K562 (cell line): Measurements from ENCODE around the gene TRAF3IP1. TPM values are rescaled to one million over a fixed set of nuclear protein-coding genes. Genes with fewer than 3 reads are reported as not detected.

ENCODE experiments used
- ATAC-seq: fragments of 200-7000 bp; cut with Tn5 transposase; 3 replicates; pipeline ENCODE4 v1.9.1; 2020; ENCODE audit warnings: moderate library complexity
- BruUV-seq: library from RNA; stranded (reverse); fragments of 400-500 nt; replicated peaks from 2 replicates; lab custom pipeline; 2021; lab: Mats Ljungman, UMichigan
- CTCF ChIA-PET: fragments of 300-600 bp; formaldehyde crosslinking; extraction: SDS; loops from one replicate; lab custom pipeline; 2021; ENCODE audit warnings: low intra/inter-chr PET ratio; lab: Yijun Ruan, JAX
- POLR2A ChIA-PET: fragments of 300-600, 350-650 bp; sonication (Branson Sonifier 250); formaldehyde crosslinking; extraction: SDS; loops from one replicate; lab custom pipeline; 2021; ENCODE audit warnings: antibody characterized with exemption, inconsistent platforms; lab: Yijun Ruan, JAX
- DNase-seq, 4 experiments: peaks; one replicate each; pipeline versions ENCODE4 v3.0.0 to v3.0.0-alpha.2; 2011 to 2018; ENCODE audit warnings: low spot score in 3 of 4, mixed read lengths in 3 of 4; ENCODE audit errors: extremely low read depth in 1 of 4
- FAIRE-seq: peaks from 2 replicates; lab custom pipeline; 2011; peaks lifted over from hg19 to GRCh38; lab: Jason Lieb, UNC
- H2AFZ ChIP-seq: 2 replicates; pipeline ENCODE4 v1.6.0; 2011; ENCODE audit warnings: low read depth, low read length, control low read depth, inconsistent platforms
- H3K27ac ChIP-seq: fragments of 200-600 bp; 3 replicates; pipeline ENCODE4 v1.8.0; 2011; ENCODE audit warnings: low read depth, mild to moderate bottlenecking, control low read depth, inconsistent platforms, low read length, moderate library complexity, mixed read lengths; ENCODE audit errors: extremely low read depth
- H3K27me3 ChIP-seq, 2 experiments: fragments of 300-600 bp in 1 of 2; 2 replicates in 1 of 2; 3 replicates in 1 of 2; pipeline versions ENCODE4 v1.6.0 to v1.8.0; 2011; ENCODE audit warnings: inconsistent platforms in 2 of 2, low read length in 2 of 2, mild to moderate bottlenecking in 1 of 2, mixed read lengths in 1 of 2, moderate library complexity in 1 of 2; ENCODE audit not compliant: control insufficient read depth in 2 of 2, insufficient read depth in 2 of 2
- H3K36me3 ChIP-seq: fragments of 300-600 bp; 3 replicates; pipeline ENCODE4 v1.8.0; 2011; ENCODE audit warnings: mild to moderate bottlenecking, low read length, inconsistent platforms; ENCODE audit not compliant: control insufficient read depth, insufficient read depth
- H3K4me1 ChIP-seq, 2 experiments: fragments of 200-600 bp in 1 of 2; replicated peaks in 1 of 2; 2 replicates in 1 of 2; 3 replicates in 1 of 2; pipeline versions ENCODE4 v1.5.1 to v1.8.0; 2011; ENCODE audit warnings: inconsistent platforms in 2 of 2, low read length in 2 of 2, mild to moderate bottlenecking in 1 of 2, mixed read lengths in 1 of 2, moderate library complexity in 1 of 2; ENCODE audit not compliant: control insufficient read depth in 2 of 2, insufficient read depth in 2 of 2
- H3K4me2 ChIP-seq: 2 replicates; pipeline ENCODE4 v1.6.1; 2011; ENCODE audit warnings: low read length, control low read depth, inconsistent platforms, mixed read lengths; ENCODE audit not compliant: insufficient read depth
- H3K4me3 ChIP-seq: fragments of 200-600 bp; sonication (generic), shearing (Covaris generic); 2 replicates; pipeline ENCODE4 v1.5.1; 2016; ENCODE audit warnings: control low read depth, inconsistent platforms
- H3K79me2 ChIP-seq: fragments of 200-600 bp; 3 replicates; pipeline ENCODE4 v1.8.0; 2011; ENCODE audit warnings: low read length, inconsistent platforms; ENCODE audit not compliant: control insufficient read depth, insufficient read depth
- H3K9ac ChIP-seq, 2 experiments: 2 replicates each; pipeline versions ENCODE4 v1.6.0 to v1.6.1; 2011; ENCODE audit warnings: low read depth in 2 of 2, low read length in 2 of 2, control low read depth in 1 of 2, inconsistent platforms in 1 of 2, mild to moderate bottlenecking in 1 of 2, mixed read lengths in 1 of 2; ENCODE audit not compliant: insufficient read depth in 1 of 2
- H3K9me1 ChIP-seq: one replicate; pipeline ENCODE4 v1.6.0; 2011; ENCODE audit warnings: inconsistent platforms, mild to moderate bottlenecking, low read length, moderate library complexity; ENCODE audit not compliant: control insufficient read depth, insufficient read depth
- H3K9me3 ChIP-seq: replicated peaks from 2 replicates; pipeline ENCODE4 v1.5.1; 2011; ENCODE audit warnings: low read depth, low read length, inconsistent platforms; ENCODE audit not compliant: control insufficient read depth, insufficient read depth
- H4K20me1 ChIP-seq: replicated peaks from 2 replicates; pipeline ENCODE4 v1.6.1; 2011; ENCODE audit warnings: low read length, inconsistent platforms, mixed read lengths; ENCODE audit not compliant: control insufficient read depth, insufficient read depth
- CGGBP1 ChIP-seq: fragments of 250-450 bp; sonication (Bioruptor Pico); IDR thresholded peaks from 2 replicates; pipeline ENCODE4 v1.9.0; 2021; ENCODE audit warnings: mild to moderate bottlenecking
- CXXC5 ChIP-seq: fragments of 250-450 bp; sonication (Bioruptor Pico); IDR thresholded peaks from 2 replicates; pipeline ENCODE4 v1.8.0; 2022; ENCODE audit warnings: inconsistent platforms, mild to moderate bottlenecking, moderate library complexity
- E2F3 ChIP-seq: fragments of 250-450 bp; sonication (Bioruptor Pico); IDR thresholded peaks from 2 replicates; pipeline ENCODE4 v1.4.0; 2020; ENCODE audit warnings: mild to moderate bottlenecking
- ETV5 ChIP-seq: sonication (generic); formaldehyde crosslinking; IDR thresholded peaks from 2 replicates; pipeline ENCODE4 v1.4.0; 2020; ENCODE audit warnings: low read depth, mild to moderate bottlenecking, missing genetic modification reagents
- FOXA1 ChIP-seq: fragments of 450-650 bp; IDR thresholded peaks from 2 replicates; pipeline ENCODE4 v1.6.1; 2016; ENCODE audit warnings: mild to moderate bottlenecking, borderline replicate concordance
- GTF2E2 ChIP-seq: fragments of 200-800 bp; sonication (Bioruptor generic); IDR thresholded peaks from 2 replicates; pipeline ENCODE4 v1.6.1; 2016; ENCODE audit warnings: missing genetic modification characterization, missing compliant biosample characterization
- KDM2B ChIP-seq: fragments of 250-450 bp; sonication (Bioruptor Pico); IDR thresholded peaks from 2 replicates; pipeline ENCODE4 v1.8.0; 2021; ENCODE audit warnings: mild to moderate bottlenecking, moderate library complexity
- KLF6 ChIP-seq: fragments of 250-450 bp; sonication (Bioruptor Pico); IDR thresholded peaks from 2 replicates; pipeline ENCODE4 v1.4.0; 2020; ENCODE audit warnings: mild to moderate bottlenecking, moderate library complexity, borderline replicate concordance
- MCM5 ChIP-seq: fragments of 450-650 bp; IDR thresholded peaks from 2 replicates; pipeline ENCODE4 v1.6.1; 2016; ENCODE audit warnings: low read depth
- MECOM ChIP-seq: fragments of 250-450 bp; sonication (Bioruptor Pico); IDR thresholded peaks from 2 replicates; pipeline ENCODE4 v1.8.0; 2022; ENCODE audit warnings: inconsistent platforms
- NR4A1 ChIP-seq, 2 experiments: fragments of 250-450 bp in 1 of 2; fragments of 450-650 bp in 1 of 2; sonication (Bioruptor Pico) in 1 of 2; IDR thresholded peaks; 2 replicates each; pipeline versions ENCODE4 v1.4.0 to v1.6.1; 2016 to 2020; ENCODE audit warnings: mild to moderate bottlenecking in 2 of 2, missing compliant biosample characterization in 1 of 2, missing genetic modification characterization in 1 of 2, moderate library complexity in 1 of 2
- RBM39 ChIP-seq: fragments of 200-400 bp; formaldehyde crosslinking; optimal IDR thresholded peaks from 2 replicates; pipeline ENCODE3; 2018; ENCODE audit warnings: low read depth, low read length
- ZBTB11 ChIP-seq, 3 experiments: fragments of 200-800 bp in 1 of 3; fragments of 250-450 bp in 1 of 3; fragments of 450-650 bp in 1 of 3; sonication (Bioruptor Pico) in 1 of 3; sonication (Bioruptor generic) in 1 of 3; formaldehyde crosslinking in 1 of 3; IDR thresholded peaks; 2 replicates each; pipeline versions ENCODE4 v1.6.1 to v1.8.0; 2016 to 2022; ENCODE audit warnings: mild to moderate bottlenecking in 2 of 3, missing genetic modification characterization in 2 of 3, missing compliant biosample characterization in 1 of 3, moderate library complexity in 1 of 3
- ZNF76 ChIP-seq: fragments of 250-450 bp; sonication (Bioruptor Pico); IDR thresholded peaks from 2 replicates; pipeline ENCODE4 v1.4.0; 2020; ENCODE audit warnings: mild to moderate bottlenecking, moderate library complexity, borderline replicate concordance
- WGBS: fragments of 100-300 bp; shearing (Covaris generic); methylation state at CpG from one replicate; pipeline ENCODE4 v1.1.6; 2016; ENCODE audit warnings: low coverage, mixed read lengths; ENCODE audit not compliant: insufficient coverage; ENCODE audit errors: missing lambda C conversion rate; 5-methylcytosine and 5-hydroxymethylcytosine counted together
- in situ Hi-C: fragments of 300-500 bp; cut with MboI; formaldehyde crosslinking; loops from 4 replicates; pipeline ENCODE4 v1.15.0; 2018; ENCODE audit warnings: inconsistent platforms, mixed read lengths
- intact Hi-C: fragments of 100-400 bp; cut with micrococcal nuclease; formaldehyde crosslinking; loops from 2 replicates; pipeline ENCODE4 v1.14.2; 2022
- polyA plus RNA-seq, 8 experiments: library from polyadenylated mRNA; depleted of rRNA in 4 of 8; stranded (reverse) in 5 of 8; unstranded in 3 of 8; fragments of >200 nt; fragmentation: Nextera tagmentation in 2 of 8; fragmentation: Illumina TruSeq in 1 of 8; extraction: Ambion mirVana in 2 of 8; extraction: Trizol in 1 of 8; gene quantifications; 2 replicates each; pipeline versions ENCODE4 v1.2.1 to v1.2.3, GENCODE V29; 2011 to 2014; ENCODE audit warnings: inconsistent platforms in 1 of 8, missing spikeins in 1 of 8
- total RNA-seq, 7 experiments: library from RNA; depleted of rRNA in 6 of 7; stranded (reverse); fragments of >200 nt in 6 of 7; fragmentation: Illumina TruSeq in 2 of 7; extraction: Trizol in 2 of 7; gene quantifications; 2 replicates each; pipeline versions ENCODE4 v1.2.1 to v1.2.3, GENCODE V29; 2011 to 2021; ENCODE audit warnings: low replicate concordance in 1 of 7
- TF ChIP-seq, protein P1 (sequence below): fragments of 250-450 bp; sonication (Bioruptor Pico); IDR thresholded peaks from 2 replicates; pipeline ENCODE4 v1.5.1; 2021; ENCODE audit warnings: mild to moderate bottlenecking

Gene TRAF3IP1
- total and polyA plus RNA-seq, 9 of the 15 experiments (the other 6 are each of a cell fraction or from before 2014, with no cell fraction given), result 1.3 to 7.4 (median 3.4) TPM

DNA sequence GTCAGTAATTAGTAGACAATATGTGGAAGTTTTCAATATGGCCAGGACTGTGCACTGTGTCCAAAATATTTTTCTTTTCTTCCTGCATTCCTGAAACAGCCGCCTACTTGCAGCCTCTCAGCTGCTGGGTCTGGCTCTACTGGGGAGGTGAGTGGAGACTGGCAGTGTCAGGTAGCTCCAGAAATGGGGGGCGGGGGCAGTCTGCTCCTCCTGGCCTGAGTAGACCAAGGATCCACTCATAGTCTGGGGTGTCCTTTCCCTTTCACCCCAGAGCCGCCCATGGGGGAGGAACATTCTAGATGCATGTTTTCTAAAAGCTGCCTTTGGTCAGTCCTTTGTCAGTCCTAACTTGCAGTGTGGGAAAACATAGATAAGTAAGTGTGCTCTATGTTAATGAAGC lies 23.7 kb downstream of the TRAF3IP1 start:
- H3K4me1 ChIP-seq, result no peaks in the 10 kb centered on the region; a peak in 1 of 5 replicates
- ChIA-PET POLR2A (no interaction called here), CTCF (no interaction called here)
- BruUV-seq, result no TSS peak
- H3K9ac ChIP-seq, result no peak overlapping the region
- no peak overlapping the region for H3K4me2 ChIP-seq
- FAIRE-seq (no peak), ATAC-seq (no peak; the same call in 2 of the 3 replicates), DNase-seq (no peak)
- H2AFZ ChIP-seq, result no peak overlapping the region
- 85% methylated on average over 1 of the region's 3 CpGs for WGBS
- H3K9me3 ChIP-seq, result no peaks in the 10 kb centered on the region
- no peaks in the 10 kb centered on the region for H3K27me3 ChIP-seq
- no peaks in the 10 kb centered on the region for H3K9me1 ChIP-seq
- H4K20me1 ChIP-seq, result no peaks in the 10 kb centered on the region
- in situ Hi-C loops, result no loop called here
- no peak overlapping the region for H3K4me3 ChIP-seq
- no peak for TF ChIP-seq KDM2B (CRISPR knock-in tag)
- no peak for TF ChIP-seq MCM5
- TF ChIP-seq GTF2E2 (tag), result no peak
- TF ChIP-seq, protein P1, sequence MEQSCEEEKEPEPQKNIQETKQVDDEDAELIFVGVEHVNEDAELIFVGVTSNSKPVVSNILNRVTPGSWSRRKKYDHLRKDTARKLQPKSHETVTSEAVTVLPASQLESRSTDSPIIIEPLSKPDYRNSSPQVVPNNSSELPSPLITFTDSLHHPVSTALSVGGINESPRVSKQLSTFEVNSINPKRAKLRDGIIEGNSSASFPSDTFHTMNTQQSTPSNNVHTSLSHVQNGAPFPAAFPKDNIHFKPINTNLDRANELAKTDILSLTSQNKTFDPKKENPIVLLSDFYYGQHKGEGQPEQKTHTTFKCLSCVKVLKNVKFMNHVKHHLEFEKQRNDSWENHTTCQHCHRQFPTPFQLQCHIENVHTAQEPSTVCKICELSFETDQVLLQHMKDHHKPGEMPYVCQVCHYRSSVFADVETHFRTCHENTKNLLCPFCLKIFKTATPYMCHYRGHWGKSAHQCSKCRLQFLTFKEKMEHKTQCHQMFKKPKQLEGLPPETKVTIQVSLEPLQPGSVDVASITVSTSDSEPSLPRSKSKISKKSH (CRISPR knock-in tag), result no peak
- no peak for TF ChIP-seq ETV5 (CRISPR knock-in tag)
- no peak for TF ChIP-seq FOXA1
- TF ChIP-seq MECOM (CRISPR knock-in tag), result no peak
- TF ChIP-seq CXXC5 (CRISPR knock-in tag), result no peak
- no peak for TF ChIP-seq ZBTB11 (CRISPR knock-in tag; IDR thresholded peaks at IDR 0.05)
- no peak for TF ChIP-seq ZNF76 (CRISPR knock-in tag)
- no peak for TF ChIP-seq E2F3
- no peak for TF ChIP-seq KLF6
- TF ChIP-seq CGGBP1 (CRISPR knock-in tag), result no peak
- TF ChIP-seq NR4A1 (CRISPR knock-in tag; IDR thresholded peaks at IDR 0.05), result no peak
- TF ChIP-seq NR4A1 (tag; IDR thresholded peaks at IDR 0.05), result no peak
- no peak for TF ChIP-seq RBM39
- no peaks in the 10 kb centered on the region for H3K79me2 ChIP-seq
- no peak overlapping the region for H3K27ac ChIP-seq
- intact Hi-C loops, result no loop called here
- H3K36me3 ChIP-seq, result no peaks in the 10 kb centered on the region
